Measurements from ENCODE around the gene CYFIP1.

The CYFIP1 gene

GRCh38 chr15:22874256-22874655 is 105.9 kb downstream of the CYFIP1 start:
- Histone ChIP-seq H3K27me3 (ENCODE audit: control insufficient read depth, low read length) (no peaks in the 10 kb centered on the region), H3K4me3 (ENCODE audit: low read length) (no peak overlapping the region), H4K20me1 (ENCODE audit: control insufficient read depth, insufficient read depth, low read depth, low read length) (no peaks in the 10 kb centered on the region), H3K4me2 (ENCODE audit: low read length) (no peak overlapping the region), H3K9me2 (replicated peaks; ENCODE audit: control insufficient read depth, low read length) (no peaks in the 10 kb centered on the region), H3K79me2 (ENCODE audit: control insufficient read depth, low read length) (no peaks in the 10 kb centered on the region), H3F3A (ENCODE audit: control insufficient read depth, insufficient read depth) (peaks cover 6% of the 10 kb centered on the region; the same call in 1 of the 2 replicates), H3K4me1 (ENCODE audit: control insufficient read depth, low read length) (peaks cover 6% of the 10 kb centered on the region; the same call in 1 of the 2 replicates), H3K27ac (ENCODE audit: low read depth, low read length) (no peak overlapping the region), H3K36me3 (ENCODE audit: control insufficient read depth, low read length) (no peaks in the 10 kb centered on the region), H3K9me3 (ENCODE audit: control insufficient read depth, insufficient read depth, low read length) (no peaks in the 10 kb centered on the region)
- TF ChIP-seq EZH2phosphoT487 (IDR thresholded peaks at IDR 0.05; ENCODE audit: borderline replicate concordance, low read length), result no peak
- no peak for TF ChIP-seq CTCF (IDR thresholded peaks at IDR 0.05; ENCODE audit: low read depth, low read length, poor library complexity, severe bottlenecking)

GRCh38 chr15:22873841-22874240 is 106.3 kb downstream of the CYFIP1 start:
- Histone ChIP-seq H3K9me3 (ENCODE audit: control insufficient read depth, insufficient read depth, low read length) (no peaks in the 10 kb centered on the region), H4K20me1 (ENCODE audit: control insufficient read depth, insufficient read depth, low read depth, low read length) (no peaks in the 10 kb centered on the region), H3K4me1 (ENCODE audit: control insufficient read depth, low read length) (peaks cover 6% of the 10 kb centered on the region; the same call in 1 of the 2 replicates), H3K27ac (ENCODE audit: low read depth, low read length) (no peak overlapping the region), H3K9me2 (replicated peaks; ENCODE audit: control insufficient read depth, low read length) (no peaks in the 10 kb centered on the region), H3K27me3 (ENCODE audit: control insufficient read depth, low read length) (no peaks in the 10 kb centered on the region), H3K4me2 (ENCODE audit: low read length) (no peak overlapping the region), H3F3A (ENCODE audit: control insufficient read depth, insufficient read depth) (peaks cover 6% of the 10 kb centered on the region), H3K4me3 (ENCODE audit: low read length) (no peak overlapping the region), H3K79me2 (ENCODE audit: control insufficient read depth, low read length) (no peaks in the 10 kb centered on the region), H3K36me3 (ENCODE audit: control insufficient read depth, low read length) (peaks cover 2% of the 10 kb centered on the region)
- TF ChIP-seq EZH2phosphoT487 (IDR thresholded peaks at IDR 0.05; ENCODE audit: borderline replicate concordance, low read length) (no peak), CTCF (IDR thresholded peaks at IDR 0.05; ENCODE audit: low read depth, low read length, poor library complexity, severe bottlenecking) (no peak)

DNA sequence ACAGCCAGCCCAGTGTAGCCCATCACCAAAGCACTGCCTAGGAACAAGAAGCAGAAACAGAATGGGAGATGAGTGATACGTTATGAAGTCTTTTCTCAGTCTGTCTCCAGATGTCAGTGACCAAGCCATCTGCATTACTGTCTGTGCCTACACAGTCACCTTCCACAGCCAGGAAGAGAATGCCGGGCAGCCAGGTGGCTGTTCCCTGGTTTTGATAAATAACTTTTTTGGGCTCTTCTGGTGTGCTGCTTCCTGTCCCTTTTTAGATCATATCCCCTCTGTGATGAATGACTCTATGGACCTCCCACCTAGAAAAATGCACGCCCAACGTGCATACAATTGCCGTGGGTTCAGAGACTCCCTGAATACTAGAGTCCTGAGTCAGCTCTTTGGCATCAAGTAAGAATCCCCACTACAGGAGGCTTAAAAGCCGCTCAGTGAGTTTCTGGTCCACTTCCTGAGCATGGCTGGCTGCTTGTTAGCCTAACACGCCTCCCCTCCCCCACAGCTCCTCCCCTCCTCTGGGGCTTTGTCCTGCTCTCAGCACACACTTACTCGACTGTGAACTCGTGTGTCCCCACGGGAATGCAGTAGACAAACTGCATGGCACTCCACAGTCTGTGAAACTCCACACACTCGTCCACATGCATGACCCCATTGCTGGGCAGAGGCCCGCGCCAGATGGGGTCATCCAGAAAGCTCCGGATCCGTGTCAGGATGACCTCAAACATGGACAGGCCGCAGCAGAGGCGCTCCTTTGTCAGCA is 107.0 kb downstream of the CYFIP1 start:
- Histone ChIP-seq H3K27ac (ENCODE audit: low read depth, low read length) (no peak overlapping the region), H3K9me2 (replicated peaks; ENCODE audit: control insufficient read depth, low read length) (no peaks in the 10 kb centered on the region), H3K4me1 (ENCODE audit: control insufficient read depth, low read length) (peaks cover 6% of the 10 kb centered on the region; the same call in 1 of the 2 replicates), H3F3A (ENCODE audit: control insufficient read depth, insufficient read depth) (peaks cover 6% of the 10 kb centered on the region), H3K27me3 (ENCODE audit: control insufficient read depth, low read length) (no peaks in the 10 kb centered on the region), H3K9me3 (ENCODE audit: control insufficient read depth, insufficient read depth, low read length) (no peaks in the 10 kb centered on the region), H3K4me2 (ENCODE audit: low read length) (no peak overlapping the region), H3K4me3 (ENCODE audit: low read length) (no peak overlapping the region), H4K20me1 (ENCODE audit: control insufficient read depth, insufficient read depth, low read depth, low read length) (no peaks in the 10 kb centered on the region), H3K36me3 (ENCODE audit: control insufficient read depth, low read length) (peaks cover 9% of the 10 kb centered on the region), H3K79me2 (ENCODE audit: control insufficient read depth, low read length) (no peaks in the 10 kb centered on the region)
- TF ChIP-seq CTCF (IDR thresholded peaks at IDR 0.05; ENCODE audit: low read depth, low read length, poor library complexity, severe bottlenecking), result no peak
- TF ChIP-seq EZH2phosphoT487 (IDR thresholded peaks at IDR 0.05; ENCODE audit: borderline replicate concordance, low read length), result no peak

Data from DOHH2 (cell line).